Activated CD4-positive, CD25-positive, alpha-beta regulatory T cell treated with anti-CD3 and anti-CD28 coated beads, Interleukin-2, amount 50 U/mL, for 16 hours (primary cell): ENCODE data around the gene SOCS2.

Experiments used
- DNase-seq: peaks from one replicate; pipeline ENCODE4 v3.0.0-alpha.2; 2020; ENCODE audit warnings: low read depth, low spot score

The SOCS2 gene

DNA sequence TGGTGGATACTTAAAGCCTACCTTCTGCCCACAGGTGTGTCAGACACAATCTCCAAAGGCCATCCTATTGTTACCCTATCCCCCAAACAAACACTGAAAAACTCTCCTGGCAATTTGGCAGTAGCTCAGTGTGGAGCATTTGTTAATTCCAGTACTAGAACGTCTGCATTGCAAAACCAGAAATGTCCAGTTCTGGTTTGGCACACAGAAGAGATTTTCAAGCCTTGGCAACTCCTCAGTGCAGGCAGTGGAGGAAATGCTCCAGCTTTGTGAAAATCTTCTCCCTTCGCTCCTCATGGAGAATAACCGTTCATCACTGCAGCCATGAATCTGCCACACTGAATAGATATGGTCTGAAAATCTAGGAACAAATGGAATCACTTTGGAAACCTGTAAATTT is 5.3 kb upstream of the SOCS2 start:
- no peak for DNase-seq

DNA sequence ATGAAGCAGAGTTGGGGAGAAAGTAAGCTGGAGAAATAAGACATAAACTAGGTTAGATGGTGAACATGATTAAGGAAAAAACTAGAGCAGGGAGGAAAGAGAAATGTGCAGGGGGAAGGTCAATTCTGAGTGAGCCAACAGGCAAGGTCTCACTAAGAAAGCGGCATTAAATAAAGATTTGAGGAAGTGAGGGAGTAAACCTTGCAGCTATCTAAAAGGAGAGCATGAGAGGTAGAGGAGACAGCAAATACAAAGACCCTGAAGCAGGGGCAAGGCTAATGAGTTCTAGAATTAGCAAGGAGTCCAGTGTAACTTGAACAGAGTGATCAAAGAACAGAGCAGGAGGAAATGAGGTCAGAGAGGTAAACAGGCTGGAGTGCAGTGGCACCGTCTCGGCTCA is 4.4 kb upstream of the SOCS2 start:
- no peak for DNase-seq

DNA sequence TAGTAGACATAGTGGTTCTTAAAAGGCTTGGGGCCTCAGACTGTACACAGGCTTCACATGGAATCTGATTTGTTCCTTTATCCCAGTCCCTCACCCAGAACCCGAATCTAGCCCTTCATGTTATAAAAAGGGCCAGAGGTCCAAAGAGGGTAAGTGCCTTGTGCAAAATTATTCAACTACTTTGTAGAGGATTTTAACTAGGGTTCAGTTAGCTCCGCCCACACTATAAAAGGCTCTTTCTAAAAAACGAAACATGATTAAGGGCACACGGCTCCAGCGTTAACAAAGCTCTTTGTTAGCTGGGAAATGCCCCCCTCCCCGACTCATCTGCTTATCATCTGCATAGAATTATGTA is 3.2 kb upstream of the SOCS2 start:
- DNase-seq = no peak

DNA sequence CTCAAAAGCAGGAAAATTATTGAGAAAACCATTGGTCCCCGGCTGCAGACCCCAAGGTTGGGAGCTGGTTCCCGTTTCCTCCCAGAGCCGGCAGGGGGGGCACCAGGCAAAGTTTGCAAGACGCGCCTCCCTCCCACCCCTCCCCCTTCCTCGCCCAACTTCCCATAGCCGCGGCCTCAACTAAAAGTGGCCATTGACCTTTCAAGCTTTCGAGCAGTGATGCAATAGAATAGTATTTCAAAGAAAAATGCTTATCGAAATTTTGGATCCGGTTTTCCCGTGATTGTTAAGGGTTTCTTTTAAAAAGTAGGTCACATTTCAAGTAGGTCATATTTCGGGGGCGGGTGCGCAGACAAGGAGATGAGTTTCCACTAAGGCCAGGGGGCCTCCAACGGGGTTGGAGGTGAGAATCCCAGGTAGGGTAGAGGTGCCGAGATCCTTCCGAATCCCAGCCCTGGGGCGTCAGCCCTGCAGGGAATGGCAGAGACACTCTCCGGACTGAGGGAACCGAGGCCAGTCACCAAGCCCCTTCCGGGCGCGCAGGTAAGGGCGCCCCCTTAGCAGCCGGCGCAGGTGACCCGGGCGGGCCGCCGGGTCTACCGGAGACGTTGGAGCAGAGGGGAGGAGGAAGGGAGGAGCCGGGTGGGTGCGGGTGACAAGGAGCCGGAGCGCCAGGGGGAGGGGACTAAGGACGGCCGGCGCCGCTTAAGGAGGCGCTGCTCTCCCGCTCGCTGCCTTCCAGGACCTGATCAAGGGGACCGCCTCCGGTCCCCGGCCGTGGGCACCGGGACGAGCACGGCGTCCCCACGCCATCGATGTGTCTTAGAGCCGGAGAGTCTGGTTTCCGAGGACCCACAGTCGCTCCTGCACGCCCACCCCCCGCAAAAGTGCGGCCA is 2.6 kb upstream of the SOCS2 start:
- peak; percentile 58 for DNase-seq

DNA sequence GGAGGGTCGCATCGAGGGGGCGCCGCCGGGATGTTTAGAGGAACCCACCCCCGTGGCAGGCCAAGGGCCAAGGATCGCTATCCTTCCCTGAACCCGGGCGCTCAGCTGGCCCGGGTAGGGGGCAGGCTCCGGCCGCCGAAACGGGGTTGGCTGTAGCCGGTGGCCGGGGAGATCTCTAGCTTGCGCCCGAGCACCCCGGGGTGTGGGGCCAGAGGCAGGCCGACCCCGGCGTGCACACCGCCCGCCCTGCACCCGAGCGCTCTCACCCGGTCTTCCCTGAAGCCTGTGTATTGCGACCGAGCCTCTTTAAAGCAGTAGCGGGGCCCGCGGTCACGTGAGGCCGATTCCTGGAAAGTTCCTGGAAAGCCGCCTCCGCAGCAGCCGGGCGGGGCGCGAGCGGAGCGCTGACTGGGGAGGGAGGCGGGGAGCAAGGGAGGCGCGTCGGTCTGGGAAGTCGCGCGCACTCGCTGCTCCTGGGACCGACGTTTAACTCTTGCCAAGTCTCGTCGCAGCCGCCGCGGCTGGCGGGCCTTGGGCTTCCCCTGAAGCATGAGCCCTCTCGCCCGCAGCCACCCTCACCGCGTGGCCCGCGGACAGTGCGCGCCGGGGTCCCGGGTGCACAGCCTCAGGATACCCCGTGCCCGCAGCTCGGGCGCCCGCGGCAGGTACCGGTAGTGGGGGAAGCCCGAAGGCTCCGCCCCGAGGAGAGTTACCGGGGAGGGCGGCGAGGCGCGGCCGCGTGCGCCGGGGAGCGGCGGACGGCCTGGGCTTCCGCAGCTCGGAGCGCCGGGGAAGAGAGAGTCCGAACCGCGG is 1.7 kb upstream of the SOCS2 start:
- peak; percentile 75 for DNase-seq

DNA sequence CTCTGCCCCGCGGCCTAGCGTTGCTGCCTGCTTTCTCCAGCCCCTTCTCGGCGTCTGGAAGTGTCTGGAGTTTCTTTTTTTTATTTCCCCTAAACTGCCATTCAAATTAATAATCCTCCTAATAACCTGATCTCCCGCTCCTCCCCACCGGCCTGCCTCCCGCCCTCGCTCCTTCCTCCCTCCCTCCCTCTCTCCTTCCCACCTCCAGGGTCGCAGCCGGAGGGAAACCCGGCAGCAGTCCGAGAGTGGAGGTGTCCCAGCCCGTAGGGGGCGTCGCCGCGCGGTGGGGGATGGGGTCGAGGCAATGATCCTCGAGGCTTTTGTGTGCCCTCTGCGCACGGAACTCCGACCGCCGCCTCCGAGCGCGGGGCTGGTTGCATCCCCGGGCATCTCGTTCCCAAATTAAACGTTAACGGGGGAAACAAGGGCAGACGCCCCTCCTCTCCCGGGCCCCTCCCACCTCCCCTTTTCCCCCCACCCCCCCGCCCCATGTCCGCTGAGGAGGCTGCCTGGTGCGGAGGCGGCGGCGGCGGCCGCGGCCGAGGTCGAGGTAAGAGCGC is 1.0 kb upstream of the SOCS2 start:
- DNase-seq = no peak

DNA sequence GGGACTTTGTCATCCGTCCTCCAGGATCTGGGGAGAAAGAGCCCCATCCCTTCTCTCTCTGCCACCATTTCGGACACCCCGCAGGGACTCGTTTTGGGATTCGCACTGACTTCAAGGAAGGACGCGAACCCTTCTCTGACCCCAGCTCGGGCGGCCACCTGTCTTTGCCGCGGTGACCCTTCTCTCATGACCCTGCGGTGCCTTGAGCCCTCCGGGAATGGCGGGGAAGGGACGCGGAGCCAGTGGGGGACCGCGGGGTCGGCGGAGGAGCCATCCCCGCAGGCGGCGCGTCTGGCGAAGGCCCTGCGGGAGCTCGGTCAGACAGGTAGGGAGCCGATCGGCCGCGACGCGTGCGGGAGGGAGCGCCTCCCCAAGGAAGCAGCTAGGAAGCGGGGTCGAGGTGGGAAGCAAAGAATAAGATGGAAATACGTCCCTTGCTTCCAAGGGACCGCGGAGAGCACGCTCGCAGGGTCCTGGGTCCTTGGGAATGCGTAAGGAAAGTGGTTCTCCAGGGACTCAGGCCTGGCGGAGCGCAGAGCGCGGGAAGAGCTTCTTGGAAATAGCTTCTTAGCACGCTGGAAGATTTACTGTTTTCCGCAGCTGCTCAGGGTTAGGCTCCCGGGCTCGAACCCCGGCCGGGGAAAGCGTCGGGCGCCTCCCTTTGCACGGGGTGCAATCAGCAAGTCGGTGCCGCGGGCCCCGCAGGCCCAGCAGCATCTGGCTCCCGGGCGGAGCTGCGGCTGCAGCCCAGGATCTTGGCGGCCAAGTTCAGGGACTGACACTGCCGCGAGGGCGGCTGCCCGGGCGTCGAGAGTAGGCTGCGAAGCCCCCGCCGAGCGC is 457 bp downstream of the SOCS2 start:
- no peak for DNase-seq

DNA sequence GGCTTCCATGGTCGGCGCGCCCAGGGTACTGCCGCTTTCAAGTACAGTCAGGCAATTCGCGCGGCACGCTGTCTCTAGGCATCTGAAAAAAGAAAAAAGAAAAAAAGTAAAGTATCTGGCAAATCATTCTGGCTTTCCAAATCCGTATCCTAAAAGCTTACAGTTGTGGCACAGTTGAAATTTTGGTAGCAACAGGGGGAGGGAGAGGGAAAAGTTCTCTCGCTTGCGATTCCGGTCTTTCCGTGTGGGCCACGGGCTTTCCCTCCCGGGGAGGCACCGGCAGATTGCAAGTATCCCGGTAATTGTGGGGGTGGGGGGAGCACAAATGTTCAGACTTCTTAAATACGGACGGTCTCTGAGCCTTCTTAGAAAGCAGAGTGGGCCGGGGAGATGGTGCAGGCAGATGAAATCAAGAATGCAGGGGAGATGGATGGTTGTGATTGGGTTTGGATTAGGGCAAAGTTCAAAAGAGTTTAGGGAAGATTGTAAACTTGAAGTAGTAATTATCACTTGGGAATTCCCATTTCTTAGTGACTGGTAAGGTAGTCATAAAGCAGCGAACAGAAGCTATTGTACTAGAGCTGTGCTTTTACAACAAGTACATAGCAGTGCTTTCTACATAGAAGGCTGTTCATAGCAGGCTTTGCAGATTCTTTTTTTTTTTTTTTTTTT is 1.2 kb downstream of the SOCS2 start:
- no peak for DNase-seq

DNA sequence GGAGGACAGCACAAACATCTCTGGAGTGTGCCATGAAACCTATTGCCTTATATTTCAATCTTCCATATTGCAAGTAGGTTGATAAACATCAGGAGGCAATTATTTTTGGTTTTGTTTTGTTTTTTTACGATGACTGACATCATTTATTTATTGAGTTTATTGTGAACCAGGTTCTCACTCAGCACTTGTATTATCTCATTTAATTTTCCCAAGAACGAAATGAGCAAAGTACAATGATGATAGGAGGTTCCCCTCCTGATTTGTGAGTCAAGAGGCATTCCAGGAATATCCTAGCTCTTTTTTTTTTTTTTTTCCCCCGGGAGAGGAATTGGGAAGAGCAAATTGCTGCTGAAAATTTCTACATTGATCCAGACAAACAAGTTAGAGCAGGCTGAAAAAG is 4.7 kb downstream of the SOCS2 start:
- no peak for DNase-seq

DNA sequence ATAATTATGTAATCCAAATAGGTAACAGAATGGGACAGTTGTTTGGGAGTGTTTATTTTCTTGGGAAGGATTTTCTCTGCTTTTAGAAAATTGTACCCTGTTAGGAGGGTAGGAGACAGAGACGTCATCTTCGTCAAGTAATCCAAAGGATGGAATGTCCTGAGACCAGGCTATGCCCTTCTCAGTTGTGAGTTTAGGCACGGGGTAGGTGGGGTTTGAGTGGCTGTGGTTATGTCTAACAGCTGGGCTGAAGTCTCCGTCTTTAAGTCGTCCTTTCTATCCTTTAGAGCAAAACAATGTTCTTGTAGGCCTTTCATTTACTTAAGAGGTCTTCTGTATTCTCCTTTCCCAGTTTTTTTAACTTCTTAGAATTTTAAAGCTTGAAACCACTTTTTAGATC is 5.7 kb downstream of the SOCS2 start:
- DNase-seq = no peak

DNA sequence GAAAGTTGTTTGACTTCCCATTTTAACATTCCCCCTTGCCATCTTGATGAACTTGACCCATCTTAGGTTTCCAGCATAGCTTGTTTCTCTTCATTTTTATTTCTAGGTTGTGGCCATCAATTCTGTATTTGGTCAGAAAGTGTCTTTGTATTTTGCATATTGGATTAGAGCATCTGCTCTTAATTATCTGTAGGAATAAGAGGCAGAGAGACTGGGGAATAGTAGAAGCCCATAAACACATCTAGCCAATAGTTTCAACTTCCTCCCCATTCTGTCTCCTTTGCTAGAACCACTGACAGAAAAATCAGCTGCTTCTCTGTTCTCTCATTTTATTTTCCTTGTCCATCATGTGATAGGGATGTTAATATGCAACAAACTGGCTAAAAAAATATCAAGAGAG is 8.2 kb downstream of the SOCS2 start:
- no peak for DNase-seq

DNA sequence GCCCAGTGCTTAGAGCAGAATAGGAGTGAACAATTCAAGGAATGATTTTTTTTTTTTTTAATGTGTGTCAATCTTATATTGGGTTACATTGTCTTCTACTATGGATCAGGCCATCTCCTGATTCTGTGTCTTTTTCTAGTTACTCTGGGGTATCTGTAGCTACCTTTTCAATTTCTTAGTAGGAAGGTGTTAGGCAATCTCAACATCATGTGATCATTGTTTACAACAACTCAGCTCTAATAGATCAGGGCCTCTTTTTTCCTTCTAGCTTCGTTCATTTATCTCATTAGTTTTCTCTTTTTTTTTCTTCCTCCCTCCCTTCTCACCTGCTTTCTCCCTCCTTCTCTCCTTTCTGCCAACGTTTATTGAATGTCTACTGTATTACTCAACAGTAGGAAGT is 8.9 kb downstream of the SOCS2 start:
- no peak for DNase-seq

DNA sequence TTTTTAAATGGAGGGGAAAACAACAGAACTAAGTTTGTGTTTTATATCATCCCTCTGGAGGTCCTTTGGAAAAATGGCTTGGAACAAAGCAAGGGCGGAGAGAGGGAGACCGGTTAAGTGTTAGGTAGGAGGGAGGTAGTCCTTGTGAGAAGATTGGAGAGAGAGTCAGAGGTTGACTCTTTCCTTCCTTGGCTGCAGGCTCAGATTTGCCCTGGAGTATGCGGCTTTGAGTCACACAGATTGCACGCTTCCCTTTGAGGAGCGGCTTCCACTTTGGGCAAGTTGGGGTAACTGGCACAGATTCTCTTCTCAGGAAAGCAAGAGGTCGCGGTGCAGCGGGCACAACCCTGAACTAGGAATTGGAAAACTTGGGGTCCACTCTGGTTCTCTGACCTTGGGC is 9.9 kb downstream of the SOCS2 start:
- no peak for DNase-seq

DNA sequence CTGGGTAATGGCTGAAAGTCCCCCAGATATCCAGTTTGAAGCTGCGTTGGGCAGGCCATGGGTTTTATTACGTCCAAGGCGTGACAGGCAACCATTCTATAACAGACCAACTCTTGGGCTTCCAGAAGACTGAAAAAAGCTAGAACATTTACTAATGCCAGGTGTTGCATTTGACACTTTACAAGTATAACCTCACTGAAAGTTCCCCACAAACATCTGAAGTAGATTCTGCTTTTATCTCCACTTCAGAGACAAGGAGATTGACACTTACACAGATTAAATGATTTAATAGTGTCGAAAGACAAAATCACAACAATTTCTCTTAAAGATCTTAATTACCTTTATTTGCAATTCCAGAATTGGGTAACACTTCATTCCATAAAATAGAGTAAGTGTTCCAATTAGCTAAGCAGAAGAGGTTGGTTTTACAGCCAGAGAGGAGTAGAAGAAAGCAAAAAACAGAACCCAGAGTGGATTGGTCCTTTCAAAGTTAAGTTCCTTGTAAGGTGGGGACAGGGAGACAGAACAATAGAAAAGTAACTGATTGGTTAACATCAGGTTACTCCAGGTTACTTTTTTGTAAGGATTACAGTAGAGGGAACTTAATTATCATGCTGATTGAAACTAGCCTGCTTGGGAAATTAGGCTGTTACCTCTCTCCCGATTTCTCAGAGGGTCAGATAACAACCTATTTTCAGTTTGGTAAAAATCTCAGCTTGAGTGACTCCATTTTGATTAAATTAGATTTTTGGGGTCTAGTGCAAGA is 11.3 kb downstream of the SOCS2 start:
- no peak for DNase-seq

DNA sequence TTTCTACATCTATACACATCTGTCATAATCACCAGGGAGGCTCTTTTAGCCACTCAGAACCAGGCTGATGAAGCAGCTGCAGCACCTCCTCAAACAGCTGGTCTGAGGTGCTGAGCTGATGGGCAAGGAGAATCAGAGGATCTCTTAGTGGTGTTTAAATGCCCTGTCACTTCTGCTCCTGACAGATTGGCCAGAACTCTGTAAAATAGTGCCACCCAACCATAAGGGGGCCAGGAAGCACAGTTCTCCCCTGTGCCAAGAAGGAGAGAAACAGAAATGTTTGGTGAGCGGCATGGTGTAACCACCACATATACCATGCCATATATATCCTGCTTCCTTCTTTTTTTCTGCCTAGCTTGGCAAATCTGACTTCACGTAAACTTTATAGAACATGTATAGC is 12.8 kb downstream of the SOCS2 start:
- no peak for DNase-seq

DNA sequence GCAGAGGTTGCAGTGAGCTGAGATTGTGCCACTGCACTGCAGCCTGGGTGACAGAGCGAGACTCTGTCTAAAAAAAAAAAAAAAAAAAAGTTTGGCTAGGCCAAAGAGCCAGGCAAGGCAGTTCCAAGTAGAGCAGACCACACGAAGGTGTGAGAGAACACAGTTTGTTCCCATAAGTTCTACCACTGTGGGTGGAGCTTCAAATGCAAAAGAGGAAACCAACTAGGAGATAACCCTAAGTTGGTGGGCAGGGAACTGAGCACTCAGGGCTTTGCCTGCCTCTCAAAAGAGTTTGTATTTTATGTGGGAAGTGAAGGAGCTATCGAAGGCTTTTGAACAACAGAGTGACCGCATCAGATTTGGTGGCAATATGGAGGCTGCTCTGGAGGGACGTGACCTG is 15.1 kb downstream of the SOCS2 start:
- no peak for DNase-seq

DNA sequence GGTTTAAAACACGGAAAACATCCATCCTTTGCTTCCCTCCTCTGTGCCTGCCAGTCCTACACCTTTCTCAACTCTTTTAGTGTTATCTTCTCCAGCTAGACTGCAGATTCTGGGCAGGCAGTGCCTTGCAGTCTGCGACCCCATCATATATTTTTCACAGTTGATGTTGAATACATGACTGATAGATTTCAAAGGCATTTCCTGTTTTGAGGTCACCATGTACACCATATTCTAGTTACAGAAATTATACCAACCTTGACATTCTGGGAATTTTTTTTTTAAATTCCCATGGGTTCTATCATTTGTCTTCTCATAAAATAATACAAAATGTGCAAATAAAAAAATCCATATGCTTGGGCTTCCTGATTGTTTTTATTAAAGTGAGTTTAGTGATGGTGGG is 16.6 kb downstream of the SOCS2 start:
- no peak for DNase-seq

DNA sequence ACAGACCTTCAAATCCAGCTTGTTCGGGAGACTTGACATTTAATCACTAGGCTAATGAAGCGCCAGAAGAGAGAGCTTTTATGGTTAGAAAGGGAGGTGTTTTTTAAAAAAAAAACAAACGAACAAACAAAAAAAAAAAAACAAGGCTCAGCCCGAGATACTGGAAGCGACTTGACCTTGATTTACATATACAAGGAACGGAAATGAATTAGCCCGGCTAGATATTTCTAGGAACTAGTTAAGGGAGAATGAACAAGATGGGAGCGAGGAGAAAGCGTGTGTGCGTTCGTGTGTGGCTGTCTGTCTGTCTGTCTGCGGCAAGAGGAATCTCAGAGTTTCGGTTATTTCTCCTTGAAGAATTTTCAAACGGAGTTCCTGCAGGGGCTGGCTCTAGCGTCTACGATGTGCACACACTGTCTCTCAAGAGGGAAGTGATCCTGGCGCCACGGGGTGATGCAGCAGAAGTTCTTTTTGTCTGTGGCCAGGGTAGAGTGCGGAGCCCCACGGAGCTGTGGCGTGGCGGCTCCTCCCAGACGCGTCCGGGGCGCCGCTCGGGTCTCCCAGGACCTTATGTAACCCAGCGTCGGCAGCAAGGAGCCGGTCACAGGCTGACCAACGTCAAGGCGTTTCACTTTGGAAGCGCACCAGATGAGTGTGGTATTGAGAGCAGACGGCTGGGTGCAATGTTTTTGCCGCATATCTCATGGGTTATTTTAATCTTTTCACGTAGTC is 18.8 kb downstream of the SOCS2 start:
- DNase-seq = no peak

DNA sequence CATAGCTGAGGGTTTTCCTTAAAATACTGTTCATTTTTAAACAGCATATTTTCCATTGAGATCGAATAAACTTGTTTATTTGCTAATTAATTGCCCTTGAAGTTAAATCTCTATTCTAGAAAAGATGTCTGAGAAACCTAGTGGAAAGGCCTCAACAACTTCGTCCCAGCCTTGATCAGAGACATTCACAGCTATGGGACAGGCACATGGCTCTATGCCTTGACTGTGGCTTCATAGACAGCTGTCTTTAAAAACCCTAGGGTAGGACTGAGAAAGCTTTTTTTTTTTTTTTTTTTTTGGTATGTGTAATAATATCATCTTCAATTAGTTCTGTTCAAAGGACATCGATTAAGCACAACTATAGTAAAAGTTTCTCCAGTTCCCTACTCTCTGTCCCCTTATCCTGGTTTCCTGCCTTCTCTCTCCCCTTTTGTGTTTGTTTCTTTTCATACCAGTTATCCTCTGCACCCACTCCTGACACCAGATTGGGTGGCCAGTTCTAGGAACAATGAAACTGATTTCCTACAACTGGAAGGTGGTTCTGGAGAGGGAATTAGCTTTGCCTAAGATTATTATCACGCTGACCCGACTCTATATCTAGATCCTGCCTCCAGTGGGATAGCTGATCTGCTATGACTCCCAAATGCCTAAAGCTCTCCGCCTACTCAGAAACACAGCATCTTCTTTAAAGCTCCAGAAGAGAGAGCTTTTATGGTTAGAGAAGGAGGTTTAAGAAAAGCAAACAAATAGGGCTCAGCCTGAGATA is 20.3 kb downstream of the SOCS2 start:
- no peak for DNase-seq
